Hematopoietic multipotent progenitor cell (in vitro differentiated cells): ENCODE data around the gene SPRR2G. TPM values are rescaled to one million over a fixed set of nuclear protein-coding genes. Genes with fewer than 3 reads are reported as not detected.
"Not testable (repeated sequence)": the region's sequence is repeated elsewhere in the genome, so short reads cannot be mapped to it uniquely, and the experiment has no call there.

ENCODE experiments used
- DNase-seq, 3 donors: peaks; one replicate each; pipeline ENCODE4 v3.0.0-alpha.2; 2011 to 2015; ENCODE audit warnings: low read depth in 2 of 3, low spot score in 2 of 3
- total RNA-seq: library from RNA; depleted of rRNA; stranded (reverse); fragments of >200 nt; gene quantifications from one replicate; pipeline ENCODE4 v1.2.3, GENCODE V29; 2012

SPRR2G gene
- total RNA-seq, result not detected

DNA sequence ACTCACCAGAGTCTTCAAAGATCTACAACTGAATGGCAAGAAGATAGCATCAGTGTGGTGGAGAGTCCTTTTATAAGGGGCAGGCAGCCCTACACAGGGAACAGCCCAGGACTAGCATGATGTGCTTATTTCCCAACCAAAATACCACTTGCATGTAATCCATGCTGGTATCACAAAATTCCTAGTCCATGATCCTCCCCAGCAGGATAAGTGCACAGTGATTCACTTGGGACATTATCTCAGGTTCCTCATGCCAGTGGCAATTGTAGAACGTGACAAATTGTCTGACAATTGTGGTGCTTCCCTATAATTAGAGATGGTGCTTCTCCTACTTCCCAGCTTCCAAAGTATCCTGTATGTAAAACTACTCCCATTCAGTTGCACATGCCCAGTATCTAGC is at the start of gene SPRR2G:
SPRR2G (minus strand) TSS at position 45 of the 400 bp plus-strand sequence. CDS start 780 bp downstream, outside the sequence.
- DNase-seq, result no peak

DNA sequence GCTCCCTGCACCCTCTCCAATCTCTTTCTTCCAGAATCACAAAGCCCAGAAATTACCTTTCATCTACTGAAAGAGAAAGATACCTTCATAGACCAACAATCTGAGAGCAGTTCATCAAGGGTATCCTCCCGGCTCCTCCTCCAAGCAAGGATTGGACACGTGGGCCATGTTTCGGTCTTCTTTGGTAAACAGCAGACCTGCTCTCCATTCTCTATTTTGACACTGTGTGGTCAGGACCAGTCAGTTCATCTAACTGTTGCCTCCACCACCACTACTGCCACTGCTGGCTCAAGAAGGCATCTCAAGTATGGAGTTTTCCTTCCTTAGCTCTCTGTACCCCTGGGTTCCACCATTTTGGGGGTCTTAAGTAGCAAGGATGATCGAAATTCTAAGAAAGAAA is 44.5 kb upstream of the SPRR2G start:
- no peak for DNase-seq

DNA sequence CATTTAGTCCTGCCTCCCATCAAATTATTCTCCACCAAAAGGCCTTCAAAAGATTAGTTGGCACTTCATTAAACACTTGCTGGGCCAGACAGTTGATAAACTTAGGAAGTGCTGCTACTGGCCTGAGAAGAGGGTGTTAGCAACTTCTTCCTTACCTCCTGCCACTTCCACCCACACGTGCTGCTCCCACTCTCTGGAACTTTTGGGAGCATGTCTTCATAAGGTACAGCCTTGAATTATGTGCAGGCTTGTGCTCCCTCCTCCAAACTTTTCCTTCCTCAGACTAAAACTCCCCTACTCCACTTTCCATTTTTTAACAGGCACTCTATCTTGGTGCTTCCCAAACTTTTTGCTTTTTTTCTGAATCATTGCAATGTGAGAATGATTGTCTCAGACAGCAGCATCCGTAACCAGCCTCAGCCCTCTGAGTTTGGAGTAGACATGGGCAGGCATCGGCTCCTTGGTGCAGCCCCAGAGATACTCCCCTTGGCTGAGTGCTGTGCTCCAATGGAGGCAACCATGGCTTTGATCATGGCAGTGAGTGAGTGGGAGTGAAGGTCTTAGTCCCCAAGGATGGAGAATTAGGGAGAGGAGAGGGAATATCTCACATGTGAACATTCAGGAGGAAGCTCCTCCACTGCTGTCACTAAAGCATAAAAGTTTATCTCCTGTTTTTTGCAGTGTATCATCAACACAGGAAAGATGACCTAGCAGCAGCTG is 43.8 kb upstream of the SPRR2G start:
- no peak for DNase-seq

DNA sequence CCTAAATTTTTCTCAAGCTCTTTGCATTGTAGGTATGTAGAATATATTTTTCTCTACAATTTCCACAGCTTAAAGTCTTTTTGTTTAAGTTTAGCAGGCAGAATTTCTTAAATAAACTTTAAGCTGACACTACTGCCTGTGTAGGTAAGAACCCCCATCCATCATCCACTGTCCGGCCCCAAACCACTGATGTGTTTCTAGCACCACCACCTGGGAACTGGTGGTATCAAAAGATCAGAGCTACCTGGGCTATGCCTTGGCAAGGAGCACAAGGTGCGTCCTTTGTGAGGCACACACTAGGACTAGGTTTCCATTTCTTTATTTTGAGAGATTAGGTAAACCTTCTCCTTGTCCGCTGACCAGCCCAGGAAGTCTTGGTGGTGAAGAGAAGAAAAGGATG is 42.0 kb upstream of the SPRR2G start:
- peak in 1 of 3 donors; percentile 11 for DNase-seq

GRCh38 chr1:153190373-153190772 is 39.7 kb upstream of the SPRR2G start:
- no peak for DNase-seq

GRCh38 chr1:153188301-153188700 is 37.6 kb upstream of the SPRR2G start:
- DNase-seq, result not testable (repeated sequence)

DNA sequence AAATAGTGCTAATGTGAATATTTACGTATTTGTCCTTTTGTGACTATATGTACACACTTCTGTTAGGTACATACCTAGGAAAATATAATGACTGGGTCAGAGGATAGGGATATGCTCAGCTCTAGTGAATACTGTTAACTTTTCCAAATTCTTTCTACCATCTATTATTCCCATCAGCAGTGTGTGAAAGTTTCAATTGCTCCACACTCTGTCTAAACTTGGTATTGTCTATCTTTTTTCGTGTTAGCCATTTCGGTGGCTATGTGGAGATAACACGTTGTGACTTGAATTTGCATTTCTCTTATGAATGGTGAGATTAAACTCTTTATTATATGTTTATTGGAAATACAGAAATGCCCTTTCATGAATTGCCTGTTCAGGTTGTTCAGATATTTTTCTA is 29.9 kb upstream of the SPRR2G start:
- DNase-seq, result no peak

- no peak for DNase-seq
Observed at GRCh38 chr1:153178922-153179321, 28.2 kb upstream of the SPRR2G start.

DNA sequence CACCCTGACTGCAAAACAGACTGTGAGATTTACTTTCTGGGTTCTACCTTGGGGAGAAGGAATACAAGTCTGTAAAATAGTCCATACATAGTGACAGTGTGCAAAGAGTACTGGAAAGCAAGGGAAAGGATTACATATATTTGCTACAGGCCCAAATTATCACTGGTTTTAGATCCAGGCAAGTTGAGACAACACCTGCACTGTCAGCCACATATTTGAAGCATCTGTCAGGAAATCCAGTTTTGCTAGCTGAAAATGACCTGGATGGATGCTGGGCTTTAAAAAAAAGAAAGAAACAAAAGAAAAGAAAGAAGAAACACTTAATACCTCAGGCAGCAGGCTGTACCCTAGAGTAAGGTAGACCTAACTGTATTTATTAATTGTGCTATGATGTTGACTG is 23.9 kb upstream of the SPRR2G start:
- no peak for DNase-seq

GRCh38 chr1:153168686-153169085 is 18.0 kb upstream of the SPRR2G start:
- DNase-seq, result no peak

DNA sequence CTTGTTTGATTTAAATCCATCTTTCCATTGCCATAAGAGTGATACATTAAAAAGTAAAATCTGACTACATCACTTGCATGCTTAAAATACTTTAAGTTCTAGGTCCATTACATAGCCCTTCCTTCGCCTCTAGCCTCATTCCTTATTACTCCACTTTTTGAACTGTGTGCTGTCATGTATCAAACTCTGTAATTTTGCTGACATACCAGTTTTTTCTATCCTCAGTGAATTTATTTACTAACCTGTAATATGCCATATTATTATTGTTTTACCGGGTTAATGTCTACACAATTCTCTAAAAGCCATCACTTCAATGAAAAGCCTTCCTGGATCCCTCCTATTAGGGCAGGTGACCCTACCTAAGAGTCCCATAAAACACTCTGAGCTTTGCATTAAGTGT is 4.9 kb upstream of the SPRR2G start:
- no peak for DNase-seq

DNA sequence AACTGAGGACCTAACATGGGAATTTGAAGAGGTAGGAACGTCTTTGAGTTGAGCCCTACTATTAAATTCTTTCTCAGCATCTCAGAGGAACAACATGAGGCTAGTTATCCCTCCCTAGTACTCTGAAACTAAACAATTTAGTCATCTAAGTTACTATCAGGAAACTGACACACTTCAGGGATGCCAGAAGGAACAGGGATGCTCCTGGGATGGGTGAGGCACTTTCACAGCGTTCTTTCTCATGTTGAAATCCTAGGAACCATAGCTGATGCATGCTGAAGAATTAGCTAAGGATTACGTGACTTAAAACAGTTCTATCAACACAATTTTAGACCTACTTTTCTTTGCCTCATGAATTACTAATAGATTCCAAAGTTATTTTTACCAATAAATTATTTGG is 1.8 kb upstream of the SPRR2G start:
- no peak for DNase-seq

DNA sequence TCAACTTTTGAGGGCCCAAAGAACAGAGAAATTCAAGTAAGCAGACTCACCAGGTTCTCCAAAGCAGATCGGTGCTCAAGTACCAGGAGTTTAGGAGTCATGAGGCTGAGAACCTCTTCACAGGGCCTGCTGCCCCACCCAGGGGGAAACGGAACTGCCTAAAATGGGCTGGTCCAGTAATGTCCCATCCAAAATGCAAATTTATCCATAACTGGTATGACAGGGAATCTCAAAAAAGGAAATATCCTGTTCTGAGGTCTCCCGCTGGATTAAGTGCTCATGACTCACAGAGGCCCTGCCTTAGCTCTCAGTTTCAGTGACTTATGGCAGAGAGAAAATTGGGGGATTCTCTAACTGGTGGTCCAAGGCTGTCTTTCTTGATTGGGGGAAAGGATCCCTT is 9.3 kb downstream of the SPRR2G start:
- no peak for DNase-seq

DNA sequence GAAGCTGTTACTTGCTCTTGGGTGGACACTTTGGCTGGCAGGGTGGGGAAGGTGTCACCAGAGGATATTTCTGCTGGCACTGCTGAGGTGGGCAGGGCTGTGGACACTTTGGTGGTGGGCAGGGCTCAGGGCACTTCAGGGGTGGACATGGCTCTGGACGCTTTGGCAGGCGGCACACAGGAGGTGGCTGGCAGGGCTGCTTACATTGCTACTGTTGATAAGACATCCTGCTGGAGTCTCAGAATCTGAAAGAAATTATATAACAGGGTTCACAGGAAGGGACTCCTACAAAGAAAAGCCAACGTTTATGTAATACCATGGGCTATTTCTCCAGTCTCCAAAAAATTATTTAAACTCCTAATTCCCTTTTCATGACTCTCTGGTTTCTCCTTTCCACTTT is 10.2 kb downstream of the SPRR2G start:
- no peak for DNase-seq

DNA sequence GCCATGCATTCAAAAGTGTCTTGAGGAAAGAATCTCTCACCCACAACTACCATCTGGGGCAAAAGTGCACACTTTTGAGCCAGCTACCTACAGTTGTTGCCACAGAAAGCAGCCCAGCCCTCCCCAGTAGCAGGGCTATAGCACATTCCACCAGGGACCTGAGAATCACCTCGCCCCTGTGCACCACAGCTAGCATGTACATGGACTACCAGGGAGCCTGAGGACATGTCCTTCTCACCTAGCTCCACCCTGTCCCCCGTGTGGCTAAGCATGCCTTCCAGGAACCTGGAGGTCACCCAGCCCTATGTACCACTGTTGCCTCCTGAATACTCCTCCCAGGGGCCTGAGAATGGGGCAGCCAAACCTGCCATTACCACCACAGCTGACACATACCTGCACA is 16.9 kb downstream of the SPRR2G start:
- DNase-seq, result no peak

- DNase-seq, result no peak
Observed at GRCh38 chr1:153133267-153133666, 17.4 kb downstream of the SPRR2G start.

GRCh38 chr1:153128688-153129087 is 22.0 kb downstream of the SPRR2G start:
- not testable (repeated sequence) for DNase-seq

GRCh38 chr1:153127296-153127695 is 23.4 kb downstream of the SPRR2G start:
- no peak for DNase-seq

GRCh38 chr1:153125536-153125935 is 25.2 kb downstream of the SPRR2G start:
- no peak for DNase-seq

GRCh38 chr1:153123793-153124192 is 26.9 kb downstream of the SPRR2G start:
- not testable (repeated sequence) for DNase-seq

- DNase-seq, result no peak
Observed at GRCh38 chr1:153122831-153123421, 27.8 kb downstream of the SPRR2G start.

DNA sequence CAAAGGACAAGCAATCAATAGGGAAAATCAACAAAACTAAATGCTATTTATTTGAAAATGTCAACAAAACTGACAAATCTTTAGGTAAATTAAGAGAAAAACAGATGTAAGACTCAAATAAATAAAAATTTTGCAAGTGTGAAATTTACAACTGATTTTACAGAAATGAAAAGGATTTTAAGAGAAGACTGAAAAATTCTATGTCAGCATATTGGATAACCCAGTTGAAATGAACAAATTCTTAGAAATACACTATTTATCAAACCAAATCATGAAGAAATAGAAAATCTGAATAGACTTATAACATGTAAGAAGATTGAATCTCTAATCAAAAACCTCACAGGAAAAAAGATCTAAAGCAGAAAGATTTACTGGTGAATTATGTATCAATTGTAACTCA is 29.7 kb downstream of the SPRR2G start:
- DNase-seq, result no peak
